ENCODE data around the gene ZBTB11. TPM values are rescaled to one million over a fixed set of nuclear protein-coding genes. Genes with fewer than 3 reads are reported as not detected.

Gene ZBTB11
- total RNA-seq, 1 donor from 2014 or later: 17.2 TPM

- no peaks in the 10 kb centered on the region for H3K27me3 Mint-ChIP-seq (ENCODE audit: low read depth)
- no peaks in the 10 kb centered on the region for H3K4me1 Mint-ChIP-seq
- peaks cover 20% of the 10 kb centered on the region for H3K36me3 Mint-ChIP-seq (ENCODE audit: low read depth)
- no peak overlapping the region for H3K4me3 Mint-ChIP-seq
- H3K9me3 Mint-ChIP-seq: no peaks in the 10 kb centered on the region
- no peak overlapping the region for H3K27ac Mint-ChIP-seq (ENCODE audit: unreplicated experiment)
- DNase-seq (ENCODE audit: low read depth, low spot score): no peak
- no peak for TF ChIP-seq CTCF (conservative IDR thresholded peaks at IDR 0.05)
Observed at GRCh38 chr3:101660714-101661113, 16.2 kb downstream of the ZBTB11 start.

- TF ChIP-seq CTCF (conservative IDR thresholded peaks at IDR 0.05): no peak
- H3K27me3 Mint-ChIP-seq (ENCODE audit: low read depth): no peaks in the 10 kb centered on the region
- H3K9me3 Mint-ChIP-seq: no peaks in the 10 kb centered on the region
- peaks cover 14% of the 10 kb centered on the region for H3K36me3 Mint-ChIP-seq (ENCODE audit: low read depth)
- H3K4me3 Mint-ChIP-seq: no peak overlapping the region
- H3K27ac Mint-ChIP-seq (ENCODE audit: unreplicated experiment): no peak overlapping the region
- no peaks in the 10 kb centered on the region for H3K4me1 Mint-ChIP-seq
- no peak for DNase-seq (ENCODE audit: low read depth, low spot score)
Observed at GRCh38 chr3:101656651-101657050, 20.3 kb downstream of the ZBTB11 start.

GRCh38 chr3:101646726-101647125 is 30.2 kb downstream of the ZBTB11 start:
- no peak for TF ChIP-seq CTCF (conservative IDR thresholded peaks at IDR 0.05)
- Mint-ChIP-seq H3K4me1 (no peaks in the 10 kb centered on the region), H3K27ac (ENCODE audit: unreplicated experiment) (no peak overlapping the region), H3K4me3 (no peak overlapping the region), H3K27me3 (ENCODE audit: low read depth) (no peaks in the 10 kb centered on the region), H3K9me3 (no peaks in the 10 kb centered on the region), H3K36me3 (ENCODE audit: low read depth) (peaks cover 10% of the 10 kb centered on the region)
- no peak for DNase-seq (ENCODE audit: low read depth, low spot score)

- H3K4me1 Mint-ChIP-seq: no peaks in the 10 kb centered on the region
- H3K36me3 Mint-ChIP-seq (ENCODE audit: low read depth): peaks cover 6% of the 10 kb centered on the region
- no peaks in the 10 kb centered on the region for H3K9me3 Mint-ChIP-seq
- no peak for TF ChIP-seq CTCF (conservative IDR thresholded peaks at IDR 0.05)
- no peak for DNase-seq (ENCODE audit: low read depth, low spot score)
- no peak overlapping the region for H3K4me3 Mint-ChIP-seq
- no peaks in the 10 kb centered on the region for H3K27me3 Mint-ChIP-seq (ENCODE audit: low read depth)
- no peak overlapping the region for H3K27ac Mint-ChIP-seq (ENCODE audit: unreplicated experiment)
Observed at GRCh38 chr3:101643861-101644613, 32.9 kb downstream of the ZBTB11 start.

- H3K4me3 Mint-ChIP-seq: no peak overlapping the region
- H3K27me3 Mint-ChIP-seq (ENCODE audit: low read depth): no peaks in the 10 kb centered on the region
- H3K27ac Mint-ChIP-seq (ENCODE audit: unreplicated experiment): no peak overlapping the region
- H3K36me3 Mint-ChIP-seq (ENCODE audit: low read depth): peaks cover 2% of the 10 kb centered on the region
- no peak for DNase-seq (ENCODE audit: low read depth, low spot score)
- no peak for TF ChIP-seq CTCF (conservative IDR thresholded peaks at IDR 0.05)
- no peaks in the 10 kb centered on the region for H3K4me1 Mint-ChIP-seq
- no peaks in the 10 kb centered on the region for H3K9me3 Mint-ChIP-seq
Observed at GRCh38 chr3:101643009-101643844, 33.7 kb downstream of the ZBTB11 start.

Data from neural crest cell (in vitro differentiated cells).